ENCODE data around the gene INHBC. TPM values are rescaled to one million over a fixed set of nuclear protein-coding genes. Genes with fewer than 3 reads are reported as not detected.
A peak's percentile ranks its signal among the peaks of the same experiment; 100 is the strongest.

The INHBC gene
- total RNA-seq, 3 donors from 2014 or later, result not detected

DNA sequence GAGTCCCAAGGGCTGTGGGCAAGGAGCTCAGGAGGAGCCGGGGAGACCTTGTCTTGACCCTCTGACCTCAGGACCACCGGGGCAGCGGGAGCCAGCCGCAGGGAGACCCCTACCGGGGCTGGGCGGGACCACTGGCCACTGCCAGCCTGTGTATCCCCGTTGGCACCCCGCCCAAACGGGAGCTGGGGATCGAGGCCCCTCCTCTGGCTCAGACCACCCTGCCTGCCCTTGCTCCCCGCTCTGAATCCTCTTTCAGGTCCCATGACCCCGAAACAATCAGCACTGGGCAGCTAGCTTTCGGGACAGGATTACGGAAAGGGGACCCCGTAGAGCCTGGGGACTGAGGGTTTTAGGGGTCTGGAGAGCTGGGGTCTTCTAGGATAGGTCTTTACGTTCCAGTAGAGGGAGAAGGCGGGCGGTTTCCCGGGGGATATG is 26.3 kb downstream of the INHBC start:
- intact Hi-C loops (cut with DNase I, micrococcal nuclease), result no loop called here
- TF ChIP-seq, protein P1, sequence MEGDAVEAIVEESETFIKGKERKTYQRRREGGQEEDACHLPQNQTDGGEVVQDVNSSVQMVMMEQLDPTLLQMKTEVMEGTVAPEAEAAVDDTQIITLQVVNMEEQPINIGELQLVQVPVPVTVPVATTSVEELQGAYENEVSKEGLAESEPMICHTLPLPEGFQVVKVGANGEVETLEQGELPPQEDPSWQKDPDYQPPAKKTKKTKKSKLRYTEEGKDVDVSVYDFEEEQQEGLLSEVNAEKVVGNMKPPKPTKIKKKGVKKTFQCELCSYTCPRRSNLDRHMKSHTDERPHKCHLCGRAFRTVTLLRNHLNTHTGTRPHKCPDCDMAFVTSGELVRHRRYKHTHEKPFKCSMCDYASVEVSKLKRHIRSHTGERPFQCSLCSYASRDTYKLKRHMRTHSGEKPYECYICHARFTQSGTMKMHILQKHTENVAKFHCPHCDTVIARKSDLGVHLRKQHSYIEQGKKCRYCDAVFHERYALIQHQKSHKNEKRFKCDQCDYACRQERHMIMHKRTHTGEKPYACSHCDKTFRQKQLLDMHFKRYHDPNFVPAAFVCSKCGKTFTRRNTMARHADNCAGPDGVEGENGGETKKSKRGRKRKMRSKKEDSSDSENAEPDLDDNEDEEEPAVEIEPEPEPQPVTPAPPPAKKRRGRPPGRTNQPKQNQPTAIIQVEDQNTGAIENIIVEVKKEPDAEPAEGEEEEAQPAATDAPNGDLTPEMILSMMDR (IDR thresholded peaks at IDR 0.05), result no peak
- H3K36me3 ChIP-seq (ENCODE audit: low read depth), result no peaks in the 10 kb centered on the region
- DNase-seq (peak in 1 of 3 donors; percentile 73), ATAC-seq (no peak)
- peaks cover 27% of the 10 kb centered on the region for H3K4me1 ChIP-seq (ENCODE audit: low read depth)
- H3K4me3 ChIP-seq, result no peak overlapping the region
- no peaks in the 10 kb centered on the region for H3K9me3 ChIP-seq

DNA sequence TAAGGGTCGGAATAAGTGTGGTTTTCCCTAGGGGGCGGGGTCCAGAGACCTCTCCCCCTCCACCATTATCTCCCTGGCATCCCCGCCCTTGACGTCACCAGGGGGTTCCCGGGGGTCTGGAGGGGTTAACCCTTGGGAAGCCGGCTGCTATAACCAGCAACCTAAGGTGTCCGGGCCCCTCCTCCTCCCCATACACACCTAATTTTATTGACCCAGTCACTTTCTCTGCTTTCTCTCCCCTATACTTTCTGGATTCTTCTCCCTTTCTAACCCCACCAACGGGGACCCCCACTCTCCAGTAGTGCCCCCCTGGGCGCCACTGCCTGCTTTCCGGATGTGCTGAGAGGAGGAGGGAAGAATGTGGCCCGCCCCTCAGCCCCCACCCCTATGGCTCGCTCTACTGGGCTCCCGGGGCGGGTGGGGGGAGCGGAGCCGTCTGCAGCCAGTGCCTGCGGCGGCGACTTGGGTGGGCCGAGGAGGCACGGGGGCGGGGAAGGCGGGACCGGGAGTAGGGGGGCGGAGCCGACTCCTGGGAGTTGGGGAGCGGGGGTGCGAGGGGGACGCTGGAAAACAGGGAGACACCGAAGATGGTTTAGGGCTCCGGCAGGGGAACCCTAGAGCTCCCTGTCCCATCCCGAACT is 26.8 kb downstream of the INHBC start:
- ATAC-seq (peak; percentile 13), DNase-seq (peak; percentile 67 to 81 (median 76))
- peak overlapping the region; percentile 5 for H3K4me3 ChIP-seq
- H3K9me3 ChIP-seq, result no peaks in the 10 kb centered on the region
- TF ChIP-seq, protein P1 (IDR thresholded peaks at IDR 0.05), result no peak
- peaks cover 27% of the 10 kb centered on the region for H3K4me1 ChIP-seq (ENCODE audit: low read depth)
- no peaks in the 10 kb centered on the region for H3K36me3 ChIP-seq (ENCODE audit: low read depth)
- intact Hi-C loops (cut with DNase I, micrococcal nuclease), result no loop called here

DNA sequence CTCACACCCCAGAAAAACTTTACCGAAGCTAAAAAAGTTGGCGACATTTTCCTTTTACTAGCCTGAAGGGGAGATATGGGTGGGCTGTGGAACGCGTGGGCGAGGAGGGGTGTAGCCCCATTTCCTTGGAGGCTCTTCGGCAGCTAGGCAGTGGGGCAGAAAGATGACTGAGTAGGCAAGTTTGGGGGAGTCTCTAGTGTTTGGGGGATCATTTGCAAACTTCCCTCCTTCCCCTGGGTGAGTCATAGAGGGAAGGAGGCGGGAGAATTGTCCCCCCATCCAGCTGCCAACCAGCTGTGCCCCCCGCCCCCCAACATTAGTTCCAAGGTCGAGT is 27.3 kb downstream of the INHBC start:
- intact Hi-C loops (cut with DNase I, micrococcal nuclease), result no loop called here
- Histone ChIP-seq H3K4me3 (peak overlapping the region; percentile 5), H3K4me1 (ENCODE audit: low read depth) (peaks cover 27% of the 10 kb centered on the region), H3K9me3 (no peaks in the 10 kb centered on the region), H3K36me3 (ENCODE audit: low read depth) (no peaks in the 10 kb centered on the region)
- TF ChIP-seq, protein P1 (IDR thresholded peaks at IDR 0.05), result no peak
- DNase-seq (no peak), ATAC-seq (no peak)

DNA sequence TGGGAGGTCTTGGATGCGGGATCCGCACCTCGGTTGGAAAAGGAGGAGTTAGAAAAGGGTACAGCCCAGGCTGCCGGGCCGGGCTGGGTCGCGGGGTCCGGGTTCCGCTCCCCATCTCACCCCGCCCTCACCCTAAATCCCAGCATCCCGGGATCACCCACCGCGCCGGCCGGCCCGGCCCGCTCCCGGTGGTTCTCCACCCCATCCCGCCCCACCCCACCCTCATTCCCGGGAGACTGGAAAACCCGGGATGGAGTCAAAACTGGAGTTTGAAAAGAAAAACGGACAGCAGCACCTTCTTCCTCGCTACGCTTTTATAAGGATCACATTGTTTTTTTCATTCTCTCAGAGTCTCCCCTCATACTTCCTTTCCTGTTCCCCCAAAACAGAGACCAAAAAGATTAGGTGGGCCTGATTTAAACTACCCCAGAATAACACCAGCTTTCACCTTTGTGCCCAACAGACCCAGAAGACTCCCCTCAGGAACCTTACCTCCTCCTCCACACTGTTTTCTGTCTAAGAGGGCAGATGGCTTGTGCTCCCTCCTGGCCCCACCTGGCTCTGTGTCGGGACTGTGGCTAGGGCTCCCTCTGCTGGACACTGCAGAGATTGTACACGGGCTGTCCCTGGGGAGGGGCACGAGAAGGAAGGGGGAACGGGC is 27.8 kb downstream of the INHBC start:
- H3K4me3 ChIP-seq, result no peak overlapping the region
- ATAC-seq, result peak; percentile 82
- no peaks in the 10 kb centered on the region for H3K36me3 ChIP-seq (ENCODE audit: low read depth)
- peak; percentile 88 to 92 (median 89) for DNase-seq
- intact Hi-C loops (cut with DNase I, micrococcal nuclease), result no loop called here
- H3K4me1 ChIP-seq (ENCODE audit: low read depth), result peaks cover 27% of the 10 kb centered on the region
- H3K9me3 ChIP-seq, result no peaks in the 10 kb centered on the region
- TF ChIP-seq, protein P1 (IDR thresholded peaks at IDR 0.05), result peak; percentile 86

DNA sequence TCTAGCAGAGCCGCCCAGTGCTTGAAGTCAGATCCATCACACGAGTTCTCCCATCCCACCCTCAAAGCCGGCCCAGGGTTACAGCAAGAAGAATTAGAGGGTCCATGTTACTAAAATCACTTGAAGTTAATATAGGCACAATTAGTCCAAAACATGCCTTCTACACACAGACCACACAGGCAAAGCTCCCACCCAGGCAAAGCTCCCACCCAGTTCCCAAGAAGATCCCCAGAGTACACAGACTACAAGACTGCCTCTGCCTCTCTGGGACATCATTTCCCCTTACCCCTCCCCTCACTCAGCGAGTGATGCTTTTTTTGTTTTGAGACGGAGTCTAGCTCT is 28.3 kb downstream of the INHBC start:
- TF ChIP-seq, protein P1 (IDR thresholded peaks at IDR 0.05), result no peak
- no peak for ATAC-seq
- no peaks in the 10 kb centered on the region for H3K9me3 ChIP-seq
- no peaks in the 10 kb centered on the region for H3K36me3 ChIP-seq (ENCODE audit: low read depth)
- no peak for DNase-seq
- peaks cover 27% of the 10 kb centered on the region for H3K4me1 ChIP-seq (ENCODE audit: low read depth)
- no peak overlapping the region for H3K4me3 ChIP-seq
- intact Hi-C loops (cut with DNase I, micrococcal nuclease), result no loop called here
